Measurements from ENCODE around the gene FXYD3. TPM values are rescaled to one million over a fixed set of nuclear protein-coding genes. Genes with fewer than 3 reads are reported as not detected.
A peak's percentile ranks its signal among the peaks of the same experiment; 100 is the strongest.

Gene FXYD3
- total and polyA plus RNA-seq, 4 donors: 0.32 to 0.45 TPM; not detected in 2

DNA sequence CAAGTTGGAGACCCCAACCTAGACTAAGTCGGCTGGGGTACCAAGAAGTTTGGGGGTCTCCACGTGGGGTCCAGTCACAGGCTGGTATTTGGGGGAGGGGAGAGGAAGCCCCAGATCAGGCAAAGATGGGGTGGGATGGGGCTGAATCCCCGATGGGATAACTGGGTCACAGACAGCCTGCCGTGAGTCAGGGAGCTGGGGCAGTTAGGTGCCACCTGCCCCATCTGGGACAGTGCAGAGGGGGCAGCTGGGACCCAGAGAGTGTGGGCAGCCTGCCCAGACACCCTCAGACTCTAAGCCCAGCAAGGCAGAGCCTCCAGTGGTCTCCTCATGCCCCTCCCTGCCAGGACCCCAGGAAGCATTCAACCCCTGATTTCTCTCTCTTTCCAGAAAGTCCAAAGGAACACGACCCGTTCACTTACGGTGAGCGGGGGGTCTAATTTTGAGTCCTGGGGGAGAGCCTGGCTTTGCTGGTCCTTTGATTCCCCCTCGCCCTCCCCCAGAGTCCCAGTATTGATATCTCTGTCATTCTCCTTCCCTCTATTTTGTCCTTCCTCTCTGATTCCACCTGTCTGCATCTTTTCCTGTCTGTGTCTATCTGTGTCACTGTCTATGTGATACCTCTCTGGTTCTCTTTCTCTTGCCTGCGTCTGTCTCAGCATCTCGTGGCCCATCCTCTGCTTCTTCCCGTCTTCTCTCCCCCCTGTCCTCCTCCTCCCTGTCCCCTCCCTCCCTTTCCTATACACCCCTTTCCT is 24.8 kb downstream of the FXYD3 start (continued):
- TF ChIP-seq GABPA (IDR thresholded peaks at IDR 0.05 in 1 of 2, conservative IDR thresholded peaks at IDR 0.05 in 1 of 2): no peak
- no peak for TF ChIP-seq HNF4A (conservative IDR thresholded peaks at IDR 0.05)
- TF ChIP-seq NR2F2 (IDR thresholded peaks at IDR 0.05): no peak
- TF ChIP-seq JUND (IDR thresholded peaks at IDR 0.05): no peak
- no peak for TF ChIP-seq SP1 (IDR thresholded peaks at IDR 0.05)
- no peak for TF ChIP-seq FOXA1 (IDR thresholded peaks at IDR 0.05)
- no peak for TF ChIP-seq TAF1 (conservative IDR thresholded peaks at IDR 0.05)
- TF ChIP-seq YY1 (IDR thresholded peaks at IDR 0.05): no peak

DNA sequence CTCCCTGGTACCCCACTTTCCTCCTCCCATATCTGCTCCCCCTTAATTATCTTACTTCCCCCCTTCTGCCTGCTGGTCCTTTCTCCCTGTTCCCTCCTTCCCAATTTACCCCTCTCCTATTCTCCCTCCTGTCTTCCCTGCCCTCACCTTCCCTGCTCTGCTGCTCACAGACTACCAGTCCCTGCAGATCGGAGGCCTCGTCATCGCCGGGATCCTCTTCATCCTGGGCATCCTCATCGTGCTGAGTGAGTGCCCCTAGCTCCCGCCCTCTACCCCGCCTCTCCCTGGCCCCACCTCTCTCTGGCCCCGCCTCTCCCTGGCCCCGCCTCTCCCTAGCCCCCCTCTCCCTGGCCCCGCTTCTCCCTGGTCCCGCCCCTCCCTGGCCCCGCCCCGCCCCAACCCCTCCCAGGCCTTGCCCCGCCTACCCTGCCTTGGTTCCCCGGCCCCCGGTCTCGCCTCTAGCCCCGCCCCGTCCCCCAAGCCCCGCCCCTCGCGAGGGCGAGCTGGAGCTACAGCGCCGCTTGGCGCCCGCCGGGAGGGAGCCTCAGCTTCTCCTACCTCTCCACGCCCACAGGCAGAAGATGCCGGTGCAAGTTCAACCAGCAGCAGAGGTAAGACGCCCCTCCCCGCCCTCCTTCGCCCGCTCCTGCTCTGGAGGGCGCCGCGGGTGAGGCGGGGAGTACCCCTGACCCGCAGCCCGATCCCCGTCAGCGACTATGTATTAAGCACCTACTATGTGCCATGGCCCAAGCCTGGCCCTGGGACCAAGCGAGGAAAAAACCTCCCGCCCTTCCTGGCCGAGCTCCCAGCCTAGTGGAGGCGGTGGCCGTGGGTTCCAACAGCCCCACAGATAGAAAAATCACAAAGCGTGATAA is 25.6 kb downstream of the FXYD3 start:
- Histone ChIP-seq H3K9ac (ENCODE audit: low read depth in 1 of 2, low read length in 2 of 2) (peak overlapping the region; percentile 75 to 78), H3K27me3 (ENCODE audit: control insufficient read depth in 4 of 4, insufficient read depth in 4 of 4, low read length in 3 of 4) (no peaks in the 10 kb centered on the region), H3K4me3 (ENCODE audit: low read depth in 1 of 3, low read length in 3 of 3) (peak overlapping the region; percentile 50 to 68 (median 51)), H3K36me3 (ENCODE audit: control insufficient read depth in 4 of 4, insufficient read depth in 3 of 4, low read depth in 1 of 4, low read length in 3 of 4) (no peaks in the 10 kb centered on the region), H3K27ac (ENCODE audit: low read depth in 1 of 2, low read length in 2 of 2) (peak overlapping the region; percentile 97 to 99), H3K9me3 (ENCODE audit: control insufficient read depth in 4 of 4, low read length in 3 of 4) (no peaks in the 10 kb centered on the region), H3K4me1 (ENCODE audit: control insufficient read depth in 4 of 4, insufficient read depth in 4 of 4, low read length in 3 of 4) (peaks cover 13 to 44% (median 30%) of the 10 kb centered on the region in 4 donors)
- TF ChIP-seq, protein P1, sequence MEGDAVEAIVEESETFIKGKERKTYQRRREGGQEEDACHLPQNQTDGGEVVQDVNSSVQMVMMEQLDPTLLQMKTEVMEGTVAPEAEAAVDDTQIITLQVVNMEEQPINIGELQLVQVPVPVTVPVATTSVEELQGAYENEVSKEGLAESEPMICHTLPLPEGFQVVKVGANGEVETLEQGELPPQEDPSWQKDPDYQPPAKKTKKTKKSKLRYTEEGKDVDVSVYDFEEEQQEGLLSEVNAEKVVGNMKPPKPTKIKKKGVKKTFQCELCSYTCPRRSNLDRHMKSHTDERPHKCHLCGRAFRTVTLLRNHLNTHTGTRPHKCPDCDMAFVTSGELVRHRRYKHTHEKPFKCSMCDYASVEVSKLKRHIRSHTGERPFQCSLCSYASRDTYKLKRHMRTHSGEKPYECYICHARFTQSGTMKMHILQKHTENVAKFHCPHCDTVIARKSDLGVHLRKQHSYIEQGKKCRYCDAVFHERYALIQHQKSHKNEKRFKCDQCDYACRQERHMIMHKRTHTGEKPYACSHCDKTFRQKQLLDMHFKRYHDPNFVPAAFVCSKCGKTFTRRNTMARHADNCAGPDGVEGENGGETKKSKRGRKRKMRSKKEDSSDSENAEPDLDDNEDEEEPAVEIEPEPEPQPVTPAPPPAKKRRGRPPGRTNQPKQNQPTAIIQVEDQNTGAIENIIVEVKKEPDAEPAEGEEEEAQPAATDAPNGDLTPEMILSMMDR (IDR thresholded peaks at IDR 0.05; ENCODE audit: low read depth, low read length, missing input control): peak; percentile 45
- TF ChIP-seq RAD21 (IDR thresholded peaks at IDR 0.05): peak; percentile 70 to 77
- TF ChIP-seq HNF4G (IDR thresholded peaks at IDR 0.05): no peak
- TF ChIP-seq, protein P2, sequence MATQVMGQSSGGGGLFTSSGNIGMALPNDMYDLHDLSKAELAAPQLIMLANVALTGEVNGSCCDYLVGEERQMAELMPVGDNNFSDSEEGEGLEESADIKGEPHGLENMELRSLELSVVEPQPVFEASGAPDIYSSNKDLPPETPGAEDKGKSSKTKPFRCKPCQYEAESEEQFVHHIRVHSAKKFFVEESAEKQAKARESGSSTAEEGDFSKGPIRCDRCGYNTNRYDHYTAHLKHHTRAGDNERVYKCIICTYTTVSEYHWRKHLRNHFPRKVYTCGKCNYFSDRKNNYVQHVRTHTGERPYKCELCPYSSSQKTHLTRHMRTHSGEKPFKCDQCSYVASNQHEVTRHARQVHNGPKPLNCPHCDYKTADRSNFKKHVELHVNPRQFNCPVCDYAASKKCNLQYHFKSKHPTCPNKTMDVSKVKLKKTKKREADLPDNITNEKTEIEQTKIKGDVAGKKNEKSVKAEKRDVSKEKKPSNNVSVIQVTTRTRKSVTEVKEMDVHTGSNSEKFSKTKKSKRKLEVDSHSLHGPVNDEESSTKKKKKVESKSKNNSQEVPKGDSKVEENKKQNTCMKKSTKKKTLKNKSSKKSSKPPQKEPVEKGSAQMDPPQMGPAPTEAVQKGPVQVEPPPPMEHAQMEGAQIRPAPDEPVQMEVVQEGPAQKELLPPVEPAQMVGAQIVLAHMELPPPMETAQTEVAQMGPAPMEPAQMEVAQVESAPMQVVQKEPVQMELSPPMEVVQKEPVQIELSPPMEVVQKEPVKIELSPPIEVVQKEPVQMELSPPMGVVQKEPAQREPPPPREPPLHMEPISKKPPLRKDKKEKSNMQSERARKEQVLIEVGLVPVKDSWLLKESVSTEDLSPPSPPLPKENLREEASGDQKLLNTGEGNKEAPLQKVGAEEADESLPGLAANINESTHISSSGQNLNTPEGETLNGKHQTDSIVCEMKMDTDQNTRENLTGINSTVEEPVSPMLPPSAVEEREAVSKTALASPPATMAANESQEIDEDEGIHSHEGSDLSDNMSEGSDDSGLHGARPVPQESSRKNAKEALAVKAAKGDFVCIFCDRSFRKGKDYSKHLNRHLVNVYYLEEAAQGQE (IDR thresholded peaks at IDR 0.05): peak; percentile 27
- TF ChIP-seq, protein P3, sequence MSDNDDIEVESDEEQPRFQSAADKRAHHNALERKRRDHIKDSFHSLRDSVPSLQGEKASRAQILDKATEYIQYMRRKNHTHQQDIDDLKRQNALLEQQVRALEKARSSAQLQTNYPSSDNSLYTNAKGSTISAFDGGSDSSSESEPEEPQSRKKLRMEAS (IDR thresholded peaks at IDR 0.05): no peak
- TF ChIP-seq, protein P4, sequence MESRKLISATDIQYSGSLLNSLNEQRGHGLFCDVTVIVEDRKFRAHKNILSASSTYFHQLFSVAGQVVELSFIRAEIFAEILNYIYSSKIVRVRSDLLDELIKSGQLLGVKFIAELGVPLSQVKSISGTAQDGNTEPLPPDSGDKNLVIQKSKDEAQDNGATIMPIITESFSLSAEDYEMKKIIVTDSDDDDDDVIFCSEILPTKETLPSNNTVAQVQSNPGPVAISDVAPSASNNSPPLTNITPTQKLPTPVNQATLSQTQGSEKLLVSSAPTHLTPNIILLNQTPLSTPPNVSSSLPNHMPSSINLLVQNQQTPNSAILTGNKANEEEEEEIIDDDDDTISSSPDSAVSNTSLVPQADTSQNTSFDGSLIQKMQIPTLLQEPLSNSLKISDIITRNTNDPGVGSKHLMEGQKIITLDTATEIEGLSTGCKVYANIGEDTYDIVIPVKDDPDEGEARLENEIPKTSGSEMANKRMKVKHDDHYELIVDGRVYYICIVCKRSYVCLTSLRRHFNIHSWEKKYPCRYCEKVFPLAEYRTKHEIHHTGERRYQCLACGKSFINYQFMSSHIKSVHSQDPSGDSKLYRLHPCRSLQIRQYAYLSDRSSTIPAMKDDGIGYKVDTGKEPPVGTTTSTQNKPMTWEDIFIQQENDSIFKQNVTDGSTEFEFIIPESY (IDR thresholded peaks at IDR 0.05): no peak
- TF ChIP-seq FOXA2 (IDR thresholded peaks at IDR 0.05): no peak
- TF ChIP-seq, protein P5, sequence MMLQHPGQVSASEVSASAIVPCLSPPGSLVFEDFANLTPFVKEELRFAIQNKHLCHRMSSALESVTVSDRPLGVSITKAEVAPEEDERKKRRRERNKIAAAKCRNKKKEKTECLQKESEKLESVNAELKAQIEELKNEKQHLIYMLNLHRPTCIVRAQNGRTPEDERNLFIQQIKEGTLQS (IDR thresholded peaks at IDR 0.05): no peak
- no peak for TF ChIP-seq HNF4A (conservative IDR thresholded peaks at IDR 0.05)
- DNase-seq (ENCODE audit: low spot score): peak; percentile 94
- 17% methylated on average over 48 of the region's 48 CpGs for WGBS

Data from liver (tissue), 9 donors.